ENCODE measurements around the gene TRAF2. TPM values are rescaled to one million over a fixed set of nuclear protein-coding genes. Genes with fewer than 3 reads are reported as not detected.

TRAF2 gene
- total and polyA plus RNA-seq, 2 of the 13 experiments (the other 11 are each of a cell fraction or from before 2014, with no cell fraction given) = 12.4 to 13.6 TPM

- TF ChIP-seq ZNF362 (CRISPR knock-in tag; IDR thresholded peaks at IDR 0.05; ENCODE audit: borderline replicate concordance) (no peak), SAFB2 (CRISPR knock-in tag; IDR thresholded peaks at IDR 0.05; ENCODE audit: borderline replicate concordance, low read depth) (no peak; the same call in 1 of the 2 replicates), MED8 (CRISPR knock-in tag; IDR thresholded peaks at IDR 0.05; ENCODE audit: insufficient replicate concordance) (no peak), FIP1L1 (IDR thresholded peaks at IDR 0.05; ENCODE audit: borderline replicate concordance, insufficient read depth, low read depth, low read length) (no peak), PRMT3 (CRISPR knock-in tag; IDR thresholded peaks at IDR 0.05; ENCODE audit: borderline replicate concordance, low read depth) (no peak), ETS1 (CRISPR knock-in tag; IDR thresholded peaks at IDR 0.05) (no peak), CCDC6 (CRISPR knock-in tag; IDR thresholded peaks at IDR 0.05) (no peak), MLXIP (CRISPR knock-in tag; IDR thresholded peaks at IDR 0.05; ENCODE audit: borderline replicate concordance) (no peak), BRF2 (CRISPR knock-in tag; IDR thresholded peaks at IDR 0.05) (no peak; the same call in 1 of the 2 replicates), ZNF451 (CRISPR knock-in tag; IDR thresholded peaks at IDR 0.05) (no peak), ZNF674 (CRISPR knock-in tag; IDR thresholded peaks at IDR 0.05; ENCODE audit: low read depth) (no peak), ZBTB26 (CRISPR knock-in tag; IDR thresholded peaks at IDR 0.05; ENCODE audit: borderline replicate concordance) (no peak), EZH2 (conservative IDR thresholded peaks at IDR 0.05; ENCODE audit: low read depth, low read length) (no peak), NR2F6 (IDR thresholded peaks at IDR 0.05) (no peak), NR2F6 (CRISPR knock-in tag; IDR thresholded peaks at IDR 0.05) (no peak), MEIS2 (CRISPR knock-in tag; IDR thresholded peaks at IDR 0.05) (no peak), EEA1 (CRISPR knock-in tag; IDR thresholded peaks at IDR 0.05; ENCODE audit: borderline replicate concordance) (0 out of 2 replicates have a peak, but pooled peaks have one; percentile 11), ARHGAP35 (CRISPR knock-in tag; IDR thresholded peaks at IDR 0.05; ENCODE audit: borderline replicate concordance) (no peak; the same call in 1 of the 2 replicates), ZSCAN12 (CRISPR knock-in tag; IDR thresholded peaks at IDR 0.05) (no peak), ZZZ3 (CRISPR knock-in tag; IDR thresholded peaks at IDR 0.05; ENCODE audit: borderline replicate concordance) (no peak), ZNF709 (CRISPR knock-in tag; IDR thresholded peaks at IDR 0.05) (0 out of 2 replicates have a peak, but pooled peaks have one; percentile 7)
Measured at GRCh38 chr9:136847088-136847825, 39.1 kb upstream of the TRAF2 start (continued).
